ENCODE data around the gene PLCXD3. TPM values are rescaled to one million over a fixed set of nuclear protein-coding genes. Genes with fewer than 3 reads are reported as not detected.

PLCXD3 gene
- total RNA-seq, 4 donors from 2014 or later, result 1.3 to 10.9 (median 2.5) TPM

GRCh38 chr5:41346609-41347008 is 163.8 kb downstream of the PLCXD3 start:
- Histone ChIP-seq H3K36me3 (no peaks in the 10 kb centered on the region), H3K4me1 (no peaks in the 10 kb centered on the region), H3K4me3 (replicated peaks in 1 of 3) (no peak overlapping the region), H3K27ac (no peak overlapping the region), H3K27me3 (no peaks in the 10 kb centered on the region), H3K9me3 (no peaks in the 10 kb centered on the region)
- DNase-seq, result no peak
- TF ChIP-seq CTCF (IDR thresholded peaks at IDR 0.05) (no peak), POLR2A (IDR thresholded peaks at IDR 0.05) (no peak)
- intact Hi-C loops (cut with DNase I), result no loop called here
- WGBS, 2 donors, result 71 to 72% methylated on average over 5 of the region's 5 CpGs

- intact Hi-C loops (cut with DNase I), result no loop called here
- 52 to 60% methylated on average over 1 of the region's 1 CpG for WGBS, 2 donors
- Histone ChIP-seq H3K4me1 (no peaks in the 10 kb centered on the region), H3K9me3 (no peaks in the 10 kb centered on the region), H3K27ac (no peak overlapping the region), H3K36me3 (no peaks in the 10 kb centered on the region), H3K27me3 (no peaks in the 10 kb centered on the region), H3K4me3 (replicated peaks in 1 of 3) (no peak overlapping the region)
- no peak for DNase-seq
- no peak for TF ChIP-seq POLR2A (IDR thresholded peaks at IDR 0.05)
- TF ChIP-seq CTCF (IDR thresholded peaks at IDR 0.05), result no peak
Observed at GRCh38 chr5:41345295-41345694, 165.1 kb downstream of the PLCXD3 start.

GRCh38 chr5:41339339-41339738 is 171.1 kb downstream of the PLCXD3 start:
- H3K4me1 ChIP-seq, result no peaks in the 10 kb centered on the region
- intact Hi-C loops (cut with DNase I), result no loop called here
- H3K27ac ChIP-seq, result no peak overlapping the region
- H3K4me3 ChIP-seq (replicated peaks in 1 of 3), result no peak overlapping the region
- TF ChIP-seq POLR2A (IDR thresholded peaks at IDR 0.05) (no peak), CTCF (IDR thresholded peaks at IDR 0.05) (no peak)
- DNase-seq, result no peak
- 97 to 100% methylated on average over 1 of the region's 1 CpG for WGBS, 2 donors
- no peaks in the 10 kb centered on the region for H3K9me3 ChIP-seq
- H3K27me3 ChIP-seq, result no peaks in the 10 kb centered on the region
- H3K36me3 ChIP-seq, result no peaks in the 10 kb centered on the region

DNA sequence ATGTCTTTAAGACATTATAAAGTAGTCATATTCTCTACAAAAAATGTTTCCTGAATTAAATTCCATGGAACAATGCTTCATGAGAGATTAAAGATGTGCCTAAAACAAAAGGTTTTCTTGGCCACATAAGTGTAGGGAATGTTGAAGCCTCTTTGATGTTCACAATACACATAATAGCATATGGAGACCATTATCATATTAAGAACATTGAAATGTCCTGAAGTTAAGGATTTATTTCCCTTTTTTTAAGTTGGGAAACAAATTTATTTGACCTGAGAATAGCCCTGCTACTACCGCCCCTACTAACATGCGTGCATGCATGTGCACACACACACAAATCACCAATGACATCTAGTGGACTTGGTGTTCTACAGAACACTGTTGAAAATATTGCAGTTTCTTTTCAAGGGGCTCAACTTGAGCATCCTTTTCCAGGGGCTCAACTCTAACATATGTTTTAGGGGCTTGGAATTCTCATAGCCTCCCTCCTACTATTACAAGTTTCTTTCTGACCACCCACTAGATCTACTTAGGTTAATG is 172.2 kb downstream of the PLCXD3 start:
- no peak overlapping the region for H3K4me3 ChIP-seq (replicated peaks in 1 of 3)
- intact Hi-C loops (cut with DNase I), result no loop called here
- no peak overlapping the region for H3K27ac ChIP-seq
- H3K27me3 ChIP-seq, result no peaks in the 10 kb centered on the region
- no peaks in the 10 kb centered on the region for H3K9me3 ChIP-seq
- no peaks in the 10 kb centered on the region for H3K36me3 ChIP-seq
- DNase-seq, result no peak
- TF ChIP-seq CTCF (IDR thresholded peaks at IDR 0.05) (no peak), POLR2A (IDR thresholded peaks at IDR 0.05) (no peak)
- WGBS, 2 donors, result 80 to 84% methylated on average over 2 of the region's 2 CpGs
- H3K4me1 ChIP-seq, result no peaks in the 10 kb centered on the region

GRCh38 chr5:41337724-41338123 is 172.7 kb downstream of the PLCXD3 start:
- DNase-seq, result no peak
- intact Hi-C loops (cut with DNase I), result no loop called here
- no peaks in the 10 kb centered on the region for H3K36me3 ChIP-seq
- H3K4me3 ChIP-seq (replicated peaks in 1 of 3), result no peak overlapping the region
- no peak overlapping the region for H3K27ac ChIP-seq
- no peaks in the 10 kb centered on the region for H3K9me3 ChIP-seq
- TF ChIP-seq CTCF (IDR thresholded peaks at IDR 0.05) (no peak), POLR2A (IDR thresholded peaks at IDR 0.05) (no peak)
- H3K27me3 ChIP-seq, result no peaks in the 10 kb centered on the region
- no peaks in the 10 kb centered on the region for H3K4me1 ChIP-seq
